GM23338 (cell line): ENCODE results near the gene SLIT2.
A peak's percentile ranks its signal among the peaks of the same experiment; 100 is the strongest.

Experiments used
- CREB1 ChIP-seq: fragments of 250-450 bp; sonication (Bioruptor Pico); IDR thresholded peaks from 2 replicates; pipeline ENCODE4 v1.5.0; 2020; ENCODE audit warnings: low read depth, mild to moderate bottlenecking, moderate library complexity
- CTCF ChIP-seq, 2 experiments: fragments of 200-600 bp in 1 of 2; sonication (generic) in 1 of 2; conservative IDR thresholded peaks; 2 replicates each; pipeline versions ENCODE4 v1.5.1 to v1.6.1; 2016 to 2017; ENCODE audit warnings: antibody characterized with exemption in 2 of 2, low read depth in 2 of 2, mild to moderate bottlenecking in 2 of 2, moderate library complexity in 1 of 2
- EZH2 ChIP-seq: fragments of 200-600 bp; sonication (generic); IDR thresholded peaks from one replicate; pipeline ENCODE4 v1.8.0; 2017; ENCODE audit warnings: antibody characterized with exemption, mild to moderate bottlenecking, low read depth; ENCODE audit not compliant: unreplicated experiment
- EZH2phosphoT487 ChIP-seq: fragments of 200-600 bp; sonication (generic); IDR thresholded peaks from one replicate; pipeline ENCODE4 v1.8.1; 2018; ENCODE audit warnings: antibody characterized with exemption; ENCODE audit not compliant: unreplicated experiment
- JUNB ChIP-seq: IDR thresholded peaks from one replicate; pipeline ENCODE4 v1.6.1; 2016; ENCODE audit warnings: antibody characterized with exemption; ENCODE audit not compliant: unreplicated experiment
- POLR2AphosphoS5 ChIP-seq: IDR thresholded peaks from 2 replicates; pipeline ENCODE4 v1.6.1; 2016; ENCODE audit warnings: antibody characterized with exemption, low read depth
- TF ChIP-seq, protein P1 (sequence below): IDR thresholded peaks from one replicate; pipeline ENCODE4 v1.6.1; 2018; ENCODE audit warnings: antibody characterized with exemption; ENCODE audit not compliant: unreplicated experiment

GRCh38 chr4:20251796-20252655, at the start of gene SLIT2:
- peak; percentile 77 for TF ChIP-seq POLR2AphosphoS5
- TF ChIP-seq CTCF (conservative IDR thresholded peaks at IDR 0.05; ENCODE audit: low read depth in 2 of 2), result no peak; a peak in 1 of 4 replicates
- no peak for TF ChIP-seq JUNB
- TF ChIP-seq CREB1 (CRISPR knock-in tag), result no peak
- TF ChIP-seq EZH2, result peak; percentile 5
- TF ChIP-seq, protein P1, sequence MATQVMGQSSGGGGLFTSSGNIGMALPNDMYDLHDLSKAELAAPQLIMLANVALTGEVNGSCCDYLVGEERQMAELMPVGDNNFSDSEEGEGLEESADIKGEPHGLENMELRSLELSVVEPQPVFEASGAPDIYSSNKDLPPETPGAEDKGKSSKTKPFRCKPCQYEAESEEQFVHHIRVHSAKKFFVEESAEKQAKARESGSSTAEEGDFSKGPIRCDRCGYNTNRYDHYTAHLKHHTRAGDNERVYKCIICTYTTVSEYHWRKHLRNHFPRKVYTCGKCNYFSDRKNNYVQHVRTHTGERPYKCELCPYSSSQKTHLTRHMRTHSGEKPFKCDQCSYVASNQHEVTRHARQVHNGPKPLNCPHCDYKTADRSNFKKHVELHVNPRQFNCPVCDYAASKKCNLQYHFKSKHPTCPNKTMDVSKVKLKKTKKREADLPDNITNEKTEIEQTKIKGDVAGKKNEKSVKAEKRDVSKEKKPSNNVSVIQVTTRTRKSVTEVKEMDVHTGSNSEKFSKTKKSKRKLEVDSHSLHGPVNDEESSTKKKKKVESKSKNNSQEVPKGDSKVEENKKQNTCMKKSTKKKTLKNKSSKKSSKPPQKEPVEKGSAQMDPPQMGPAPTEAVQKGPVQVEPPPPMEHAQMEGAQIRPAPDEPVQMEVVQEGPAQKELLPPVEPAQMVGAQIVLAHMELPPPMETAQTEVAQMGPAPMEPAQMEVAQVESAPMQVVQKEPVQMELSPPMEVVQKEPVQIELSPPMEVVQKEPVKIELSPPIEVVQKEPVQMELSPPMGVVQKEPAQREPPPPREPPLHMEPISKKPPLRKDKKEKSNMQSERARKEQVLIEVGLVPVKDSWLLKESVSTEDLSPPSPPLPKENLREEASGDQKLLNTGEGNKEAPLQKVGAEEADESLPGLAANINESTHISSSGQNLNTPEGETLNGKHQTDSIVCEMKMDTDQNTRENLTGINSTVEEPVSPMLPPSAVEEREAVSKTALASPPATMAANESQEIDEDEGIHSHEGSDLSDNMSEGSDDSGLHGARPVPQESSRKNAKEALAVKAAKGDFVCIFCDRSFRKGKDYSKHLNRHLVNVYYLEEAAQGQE, result no peak
- TF ChIP-seq EZH2phosphoT487, result no peak
